ENCODE results near the gene ZNF878. TPM values are rescaled to one million over a fixed set of nuclear protein-coding genes. Genes with fewer than 3 reads are reported as not detected.

The ZNF878 gene
- total RNA-seq, 1 experiment from 2014 or later = not detected

DNA sequence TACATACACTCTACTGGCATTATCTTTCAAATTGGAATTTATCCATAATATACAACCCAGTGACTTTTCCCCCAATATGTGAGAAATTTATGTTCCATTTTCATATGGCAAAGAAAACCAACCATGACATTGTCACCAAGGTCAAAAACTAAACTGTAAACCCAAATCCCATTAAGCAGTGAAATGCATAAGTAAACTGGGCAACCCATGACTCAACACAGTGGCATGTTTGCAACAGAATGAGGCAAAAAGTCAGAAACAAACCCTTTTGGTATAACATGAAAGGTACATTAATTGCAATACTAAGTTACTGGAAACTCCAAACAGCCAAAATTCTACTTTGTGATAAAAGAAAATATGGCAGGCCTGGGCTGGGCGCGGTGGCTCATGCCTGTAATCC lies 4.9 kb downstream of the ZNF878 start:
- Histone ChIP-seq H3K4me2 (ENCODE audit: low read length) (no peak overlapping the region), H3K9me2 (ENCODE audit: insufficient read depth) (no peaks in the 10 kb centered on the region), H3K4me3 (replicated peaks in 1 of 2; ENCODE audit: low read depth in 1 of 2, low read length in 2 of 2) (no peak overlapping the region), H3K79me2 (ENCODE audit: insufficient read depth, low read length) (no peaks in the 10 kb centered on the region), H3K36me3 (ENCODE audit: control insufficient read depth in 1 of 2, insufficient read depth in 2 of 2, low read length in 2 of 2) (no peaks in the 10 kb centered on the region), H3K27ac (ENCODE audit: low read depth, low read length) (no peak overlapping the region), H3K4me1 (ENCODE audit: control insufficient read depth in 1 of 2, insufficient read depth in 2 of 2, low read length in 2 of 2) (no peaks in the 10 kb centered on the region), H3K27me3 (ENCODE audit: insufficient read depth, low read length) (no peaks in the 10 kb centered on the region), H3K9ac (ENCODE audit: low read length) (no peak overlapping the region), H2AFZ (ENCODE audit: low read depth, low read length, poor library complexity, severe bottlenecking) (no peak overlapping the region), H4K20me1 (ENCODE audit: insufficient read depth) (no peaks in the 10 kb centered on the region), H3K9me3 (ENCODE audit: control insufficient read depth in 1 of 2, insufficient read depth in 1 of 2, low read depth in 1 of 2, low read length in 2 of 2) (peaks cover 8 to 19% of the 10 kb centered on the region in 2 experiments; a peak in 2 of 4 replicates)
- intact Hi-C loops (cut with micrococcal nuclease) = no loop called here
- no peak for DNase-seq (ENCODE audit: low read depth, low spot score)
- CTCF ChIA-PET = no interaction called here
- TF ChIP-seq ZNF274 (IDR thresholded peaks at IDR 0.05; ENCODE audit: low read depth, low read length) (no peak), CTCF (IDR thresholded peaks at IDR 0.05 in 2 of 3, conservative IDR thresholded peaks at IDR 0.05 in 1 of 3; ENCODE audit: borderline replicate concordance in 1 of 3, insufficient read depth in 1 of 3, low read depth in 2 of 3, low read length in 2 of 3) (no peak), SRF (IDR thresholded peaks at IDR 0.05; ENCODE audit: low read depth) (no peak), POLR2AphosphoS5 (IDR thresholded peaks at IDR 0.05; ENCODE audit: low read depth, low read length) (no peak), ZFX (IDR thresholded peaks at IDR 0.05) (no peak), EZH2 (IDR thresholded peaks at IDR 0.05) (no peak), ZBTB33 (IDR thresholded peaks at IDR 0.05; ENCODE audit: extremely low read depth, insufficient replicate concordance, low read length) (no peak), EGR1 (IDR thresholded peaks at IDR 0.05; ENCODE audit: low read depth) (no peak), SP1 (IDR thresholded peaks at IDR 0.05; ENCODE audit: low read depth) (no peak), JUND (IDR thresholded peaks at IDR 0.05) (no peak), YY1 (IDR thresholded peaks at IDR 0.05; ENCODE audit: extremely low read depth, insufficient replicate concordance, low read depth, low read length) (no peak), FOSL1 (IDR thresholded peaks at IDR 0.05; ENCODE audit: low read depth) (no peak), ELF1 (IDR thresholded peaks at IDR 0.05; ENCODE audit: borderline replicate concordance, low read depth) (no peak)
- TF ChIP-seq, protein P1, sequence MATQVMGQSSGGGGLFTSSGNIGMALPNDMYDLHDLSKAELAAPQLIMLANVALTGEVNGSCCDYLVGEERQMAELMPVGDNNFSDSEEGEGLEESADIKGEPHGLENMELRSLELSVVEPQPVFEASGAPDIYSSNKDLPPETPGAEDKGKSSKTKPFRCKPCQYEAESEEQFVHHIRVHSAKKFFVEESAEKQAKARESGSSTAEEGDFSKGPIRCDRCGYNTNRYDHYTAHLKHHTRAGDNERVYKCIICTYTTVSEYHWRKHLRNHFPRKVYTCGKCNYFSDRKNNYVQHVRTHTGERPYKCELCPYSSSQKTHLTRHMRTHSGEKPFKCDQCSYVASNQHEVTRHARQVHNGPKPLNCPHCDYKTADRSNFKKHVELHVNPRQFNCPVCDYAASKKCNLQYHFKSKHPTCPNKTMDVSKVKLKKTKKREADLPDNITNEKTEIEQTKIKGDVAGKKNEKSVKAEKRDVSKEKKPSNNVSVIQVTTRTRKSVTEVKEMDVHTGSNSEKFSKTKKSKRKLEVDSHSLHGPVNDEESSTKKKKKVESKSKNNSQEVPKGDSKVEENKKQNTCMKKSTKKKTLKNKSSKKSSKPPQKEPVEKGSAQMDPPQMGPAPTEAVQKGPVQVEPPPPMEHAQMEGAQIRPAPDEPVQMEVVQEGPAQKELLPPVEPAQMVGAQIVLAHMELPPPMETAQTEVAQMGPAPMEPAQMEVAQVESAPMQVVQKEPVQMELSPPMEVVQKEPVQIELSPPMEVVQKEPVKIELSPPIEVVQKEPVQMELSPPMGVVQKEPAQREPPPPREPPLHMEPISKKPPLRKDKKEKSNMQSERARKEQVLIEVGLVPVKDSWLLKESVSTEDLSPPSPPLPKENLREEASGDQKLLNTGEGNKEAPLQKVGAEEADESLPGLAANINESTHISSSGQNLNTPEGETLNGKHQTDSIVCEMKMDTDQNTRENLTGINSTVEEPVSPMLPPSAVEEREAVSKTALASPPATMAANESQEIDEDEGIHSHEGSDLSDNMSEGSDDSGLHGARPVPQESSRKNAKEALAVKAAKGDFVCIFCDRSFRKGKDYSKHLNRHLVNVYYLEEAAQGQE (IDR thresholded peaks at IDR 0.05; ENCODE audit: low read depth) = no peak
- POLR2A ChIA-PET = no interaction called here
- RAD21 ChIA-PET (ENCODE audit: low non-redundant PET in 1 of 2, low total read pairs in 2 of 2, uncharacterized antibody in 2 of 2, unreplicated experiment in 2 of 2) = no interaction called here
- BruUV-seq (replicated peaks) = no TSS peak
- ATAC-seq = no peak

Measured in HCT116 (cell line).